Measurements from ENCODE around the gene IFT20. TPM values are rescaled to one million over a fixed set of nuclear protein-coding genes. Genes with fewer than 3 reads are reported as not detected.

Gene IFT20
- 37.5 TPM for total RNA-seq
- polyA plus RNA-seq (ENCODE audit: insufficient read depth, low read depth, low replicate concordance): 52.6 TPM
- long read RNA-seq, donor 1, transcript IFT20-213 (1 exons, 1,485 nt): major isoform, 15 of 28 reads
- long read RNA-seq, donor 1, transcript IFT20-203 (5 exons, 825 nt): minor isoform, 8 of 28 reads
- long read RNA-seq, donor 1, partial matches to known transcripts: 0 of 28 reads
- long read RNA-seq, donor 1, other reads (novel, unspliced or antisense): 0 of 28 reads
- long read RNA-seq, donor 2, transcript IFT20-213 (1 exons, 1,485 nt): minor isoform, 8 of 34 reads
- long read RNA-seq, donor 2, transcript IFT20-203 (5 exons, 825 nt): major isoform, 11 of 34 reads
- long read RNA-seq, donor 2, partial matches to known transcripts: 0 of 34 reads
- long read RNA-seq, donor 2, other reads (novel, unspliced or antisense): 8 of 34 reads
- long read RNA-seq, donor 3, transcript IFT20-213 (1 exons, 1,485 nt): minor isoform, 10 of 40 reads
- long read RNA-seq, donor 3, transcript IFT20-214 (6 exons, 1,071 nt): minor isoform, 6 of 40 reads
- long read RNA-seq, donor 3, transcript IFT20-203 (5 exons, 825 nt): major isoform, 19 of 40 reads
- long read RNA-seq, donor 3, partial matches to known transcripts: 0 of 40 reads
- long read RNA-seq, donor 3, other reads (novel, unspliced or antisense): 0 of 40 reads
- long read RNA-seq, donor 4, transcript IFT20-213 (1 exons, 1,485 nt): minor isoform, 7 of 29 reads
- long read RNA-seq, donor 4, transcript IFT20-203 (5 exons, 825 nt): major isoform, 8 of 29 reads
- long read RNA-seq, donor 4, partial matches to known transcripts: 0 of 29 reads
- long read RNA-seq, donor 4, other reads (novel, unspliced or antisense): 7 of 29 reads
- long read RNA-seq, donor 5, partial matches to known transcripts: 0 of 3 reads
- long read RNA-seq, donor 5, other reads (novel, unspliced or antisense): 0 of 3 reads
- long read RNA-seq, donor 6, transcript IFT20-213 (1 exons, 1,485 nt): minor isoform, 10 of 44 reads
- long read RNA-seq, donor 6, transcript IFT20-203 (5 exons, 825 nt): major isoform, 19 of 44 reads
- long read RNA-seq, donor 6, transcript IFT20-214 (6 exons, 1,071 nt): minor isoform, 7 of 44 reads
- long read RNA-seq, donor 6, partial matches to known transcripts: 6 of 44 reads
- long read RNA-seq, donor 6, other reads (novel, unspliced or antisense): 0 of 44 reads
- long read RNA-seq, donor 7, transcript IFT20-203 (5 exons, 825 nt): minor isoform, 7 of 27 reads
- long read RNA-seq, donor 7, transcript IFT20-213 (1 exons, 1,485 nt): major isoform, 14 of 27 reads
- long read RNA-seq, donor 7, partial matches to known transcripts: 1 of 27 reads
- long read RNA-seq, donor 7, other reads (novel, unspliced or antisense): 0 of 27 reads
- long read RNA-seq, donor 8, transcript IFT20-213 (1 exons, 1,485 nt): minor isoform, 13 of 38 reads
- long read RNA-seq, donor 8, transcript IFT20-203 (5 exons, 825 nt): major isoform, 20 of 38 reads
- long read RNA-seq, donor 8, partial matches to known transcripts: 0 of 38 reads
- long read RNA-seq, donor 8, other reads (novel, unspliced or antisense): 0 of 38 reads
- long read RNA-seq, donor 9, transcript IFT20-213 (1 exons, 1,485 nt): major isoform, 7 of 37 reads
- long read RNA-seq, donor 9, transcript IFT20-203 (5 exons, 825 nt): major isoform, 7 of 37 reads
- long read RNA-seq, donor 9, partial matches to known transcripts: 19 of 37 reads
- long read RNA-seq, donor 9, other reads (novel, unspliced or antisense): 0 of 37 reads
- long read RNA-seq, donor 10, transcript IFT20-213 (1 exons, 1,485 nt): major isoform, 18 of 41 reads
- long read RNA-seq, donor 10, transcript IFT20-203 (5 exons, 825 nt): minor isoform, 8 of 41 reads
- long read RNA-seq, donor 10, partial matches to known transcripts: 6 of 41 reads
- long read RNA-seq, donor 10, other reads (novel, unspliced or antisense): 0 of 41 reads

GRCh38 chr17:28335201-28335958 lies at the start of gene IFT20, which contains the start of gene TNFAIP1:
Gene IFT20, minus strand, starts transcription at chr17:28335472. Its CDS starts 3,487 bp downstream, at chr17:28331985.
Gene TNFAIP1, plus strand, starts transcription at chr17:28335761. Its CDS starts 3,761 bp downstream, at chr17:28339522.
- DNase-seq (peak; percentile 100), FAIRE-seq (peak; percentile 94)
- H3K27me3 ChIP-seq (ENCODE audit: control insufficient read depth, insufficient read depth, low read length): no peaks in the 10 kb centered on the region
- intact Hi-C loops (cut with DNase I): no loop called here
- TF ChIP-seq CTCF (IDR thresholded peaks at IDR 0.05; ENCODE audit: borderline replicate concordance, extremely low read depth, insufficient read depth): no peak
- peak within 1 kb of the TSS; percentile 89 to 96 (median 96) for H3K4me3 ChIP-seq (ENCODE audit: low read length in 3 of 3)
- H3K9ac ChIP-seq (ENCODE audit: low read length in 3 of 3): peak within 1 kb of the TSS; percentile 89 to 97 (median 97)
- H3K4me1 ChIP-seq (ENCODE audit: control insufficient read depth in 2 of 3, insufficient read depth in 2 of 3, low read depth in 1 of 3, low read length in 3 of 3): peaks cover 6 to 19% (median 13%) of the 10 kb centered on the region in 3 donors
- H3K36me3 ChIP-seq (ENCODE audit: control insufficient read depth in 2 of 3, insufficient read depth in 3 of 3, low read length in 3 of 3): peaks cover 0 to 16% (median 11%) of the 10 kb centered on the region in 3 donors
- no peaks in the 10 kb centered on the region for H3K9me3 ChIP-seq (ENCODE audit: control insufficient read depth in 2 of 3, insufficient read depth in 1 of 3, low read length in 3 of 3)
- peak within 1 kb of the TSS; percentile 94 to 97 for H3K27ac ChIP-seq (ENCODE audit: low read depth in 2 of 2, low read length in 2 of 2)

GRCh38 chr17:28385037-28385400 lies 49.7 kb upstream of the IFT20 start:
- FAIRE-seq: no peak
- Histone ChIP-seq H3K9ac (ENCODE audit: low read length in 3 of 3) (peak overlapping the region in 2 of 3 donors; percentile 9 to 68), H3K27me3 (ENCODE audit: control insufficient read depth, insufficient read depth, low read length) (peaks cover 2% of the 10 kb centered on the region), H3K4me3 (ENCODE audit: low read length in 3 of 3) (peak overlapping the region; percentile 57 to 81 (median 75)), H3K27ac (ENCODE audit: low read depth in 2 of 2, low read length in 2 of 2) (peak overlapping the region; percentile 40 to 65), H3K9me3 (ENCODE audit: control insufficient read depth in 2 of 3, insufficient read depth in 1 of 3, low read length in 3 of 3) (no peaks in the 10 kb centered on the region), H3K36me3 (ENCODE audit: control insufficient read depth in 2 of 3, insufficient read depth in 3 of 3, low read length in 3 of 3) (peaks cover 2 to 12% (median 8%) of the 10 kb centered on the region in 3 donors), H3K4me1 (ENCODE audit: control insufficient read depth in 2 of 3, insufficient read depth in 2 of 3, low read depth in 1 of 3, low read length in 3 of 3) (peaks cover 0 to 16% (median 0%) of the 10 kb centered on the region in 3 donors)
- intact Hi-C loops (cut with DNase I): no loop called here
- DNase-seq: no peak
- no peak for TF ChIP-seq CTCF (IDR thresholded peaks at IDR 0.05; ENCODE audit: borderline replicate concordance, extremely low read depth, insufficient read depth)

Measured in kidney (tissue), 22 donors.